OCI-LY7 (cell line): Measurements from ENCODE around the gene MARF1. TPM values are rescaled to one million over a fixed set of nuclear protein-coding genes. Genes with fewer than 3 reads are reported as not detected.
"Not testable (repeated sequence)": the region's sequence is repeated elsewhere in the genome, so short reads cannot be mapped to it uniquely, and the experiment has no call there.

ENCODE experiments used
- BruUV-seq: library from RNA; stranded (reverse); fragments of 400-500 nt; replicated peaks from 2 replicates; lab custom pipeline; 2021; lab: Mats Ljungman, UMichigan
- CTCF ChIA-PET: fragments of 300-600 bp; sonication (Branson Sonifier 250); formaldehyde crosslinking; loops from one replicate; lab custom pipeline; 2022; ENCODE audit warnings: antibody characterized with exemption; ENCODE audit not compliant: unreplicated experiment; lab: Charles Lee
- POLR2A ChIA-PET: fragments of 300-600 bp; sonication (Branson Sonifier 250); formaldehyde crosslinking; loops from one replicate; lab custom pipeline; 2022; ENCODE audit warnings: antibody characterized with exemption; lab: Charles Lee
- DNase-seq: peaks from one replicate; pipeline ENCODE4 v3.0.0-alpha.2; 2015; ENCODE audit warnings: low spot score
- H2AFZ ChIP-seq: fragments of 200-600 bp; sonication (generic), shearing (Covaris generic); 2 replicates; pipeline ENCODE4 v1.6.1; 2014; ENCODE audit warnings: mild to moderate bottlenecking, antibody characterized with exemption, low read length, moderate library complexity
- H3K27ac ChIP-seq: fragments of 200-600 bp; sonication (generic); 2 replicates; pipeline ENCODE4 v1.5.1; 2014; ENCODE audit warnings: mixed run types, low read depth, mild to moderate bottlenecking, moderate library complexity, low read length, inconsistent platforms; ENCODE audit not compliant: poor library complexity, severe bottlenecking
- H3K36me3 ChIP-seq: fragments of 200-600 bp; sonication (generic); 2 replicates; pipeline ENCODE4 v1.6.1; 2014; ENCODE audit warnings: mild to moderate bottlenecking, antibody characterized with exemption, low read length, moderate library complexity, mixed read lengths; ENCODE audit not compliant: insufficient read depth
- H3K4me1 ChIP-seq: fragments of 200-600 bp; sonication (generic); 2 replicates; pipeline ENCODE4 v1.5.1; 2014; ENCODE audit warnings: mild to moderate bottlenecking, low read length; ENCODE audit not compliant: insufficient read depth, poor library complexity, severe bottlenecking
- H3K4me2 ChIP-seq: fragments of 200-600 bp; sonication (generic); 2 replicates; pipeline ENCODE4 v1.6.1; 2014; ENCODE audit warnings: mild to moderate bottlenecking, low read length
- H3K4me3 ChIP-seq: fragments of 200-600 bp; sonication (generic); 2 replicates; pipeline ENCODE4 v1.5.1; 2014; ENCODE audit warnings: mild to moderate bottlenecking, low read depth, low read length; ENCODE audit not compliant: poor library complexity, severe bottlenecking
- H3K79me2 ChIP-seq: fragments of 200-600 bp; sonication (generic); 2 replicates; pipeline ENCODE4 v1.6.1; 2016; ENCODE audit warnings: low read depth, mild to moderate bottlenecking, low read length, moderate library complexity, mixed read lengths; ENCODE audit not compliant: insufficient read depth
- H3K9me2 ChIP-seq: fragments of 200-600 bp; sonication (generic); 2 replicates; pipeline ENCODE4 v1.6.1; 2016; ENCODE audit warnings: mild to moderate bottlenecking, low read length, mixed read lengths; ENCODE audit not compliant: insufficient read depth
- H3K9me3 ChIP-seq: fragments of 200-600 bp; sonication (generic); 2 replicates; pipeline ENCODE4 v1.6.1; 2014; ENCODE audit warnings: mild to moderate bottlenecking, mixed run types, low read length, mixed read lengths
- H4K20me1 ChIP-seq: fragments of 200-600 bp; sonication (generic); 2 replicates; pipeline ENCODE4 v1.6.1; 2014; ENCODE audit warnings: mild to moderate bottlenecking, antibody characterized with exemption, low read length, moderate library complexity, mixed read lengths; ENCODE audit not compliant: insufficient read depth
- EZH2phosphoT487 ChIP-seq: fragments of 200-600 bp; sonication (generic); IDR thresholded peaks from 2 replicates; pipeline ENCODE4 v1.6.1; 2018; ENCODE audit warnings: low read depth, borderline replicate concordance, mild to moderate bottlenecking, mixed run types, antibody characterized with exemption, low read length, moderate library complexity, mixed read lengths
- intact Hi-C: fragments of 100-400 bp; cut with micrococcal nuclease; formaldehyde crosslinking; loops from one replicate; pipeline ENCODE4 v1.10.0; 2022; ENCODE audit not compliant: unreplicated experiment
- total RNA-seq, 2 experiments: library from RNA; depleted of rRNA in 1 of 2; stranded (reverse); fragments of >200 nt in 1 of 2; shearing (Covaris generic) in 1 of 2; gene quantifications; 2 replicates each; pipeline ENCODE4 v1.2.3, GENCODE V29; 2014 to 2022
- TF ChIP-seq, protein P1 (sequence below): fragments of 200-600 bp; sonication (generic); conservative IDR thresholded peaks from 2 replicates; pipeline ENCODE4 v1.5.1; 2014; ENCODE audit warnings: mild to moderate bottlenecking, antibody characterized with exemption, low read length, moderate library complexity, mixed read lengths

MARF1 gene
- total RNA-seq, 2 experiments from 2014 or later = 20.6 to 71.1 TPM

DNA sequence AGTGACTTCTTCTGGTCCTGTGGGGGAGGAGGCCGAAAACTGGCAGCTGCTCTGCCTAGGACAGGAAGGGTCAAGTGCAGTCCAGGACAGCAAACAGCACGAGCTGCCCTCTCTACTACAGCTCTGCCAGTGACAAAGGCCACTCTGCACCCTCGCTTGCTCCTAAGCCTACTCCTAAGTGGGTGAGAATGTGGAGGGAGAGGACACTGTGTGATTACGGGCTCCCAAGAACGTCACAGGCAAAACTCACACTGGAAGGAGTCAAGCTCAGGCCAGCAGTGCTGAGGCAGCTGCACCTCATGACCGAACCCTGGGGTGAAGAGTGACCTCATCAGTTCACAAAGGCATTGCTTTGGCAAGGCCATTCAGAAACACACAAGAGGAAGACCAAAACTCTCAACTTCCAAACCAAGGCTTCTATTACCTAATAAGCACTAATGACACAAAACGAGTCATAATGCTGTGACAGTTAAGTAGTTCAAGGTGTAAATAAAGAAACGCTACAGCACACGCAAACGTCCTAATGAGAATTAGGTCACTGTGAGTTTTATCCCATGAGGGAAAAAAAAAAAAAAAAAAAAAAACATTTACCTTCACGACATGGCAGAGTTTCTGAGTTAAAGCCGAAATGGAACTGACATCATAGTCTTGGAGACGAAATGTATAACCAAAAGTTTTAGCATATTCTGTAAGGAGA lies 35.1 kb downstream of the MARF1 start:
- CTCF ChIA-PET = no interaction called here
- POLR2A ChIA-PET = no interaction called here
- Histone ChIP-seq H3K9me2 (no peaks in the 10 kb centered on the region), H3K4me1 (no peaks in the 10 kb centered on the region), H3K9me3 (no peaks in the 10 kb centered on the region), H3K36me3 (peaks cover 98% of the 10 kb centered on the region), H3K4me3 (no peak overlapping the region), H2AFZ (no peak overlapping the region), H4K20me1 (no peaks in the 10 kb centered on the region), H3K79me2 (no peaks in the 10 kb centered on the region), H3K27ac (no peak overlapping the region), H3K4me2 (no peak overlapping the region)
- no TSS peak for BruUV-seq
- no peak for DNase-seq
- TF ChIP-seq EZH2phosphoT487 = no peak
- TF ChIP-seq, protein P1, sequence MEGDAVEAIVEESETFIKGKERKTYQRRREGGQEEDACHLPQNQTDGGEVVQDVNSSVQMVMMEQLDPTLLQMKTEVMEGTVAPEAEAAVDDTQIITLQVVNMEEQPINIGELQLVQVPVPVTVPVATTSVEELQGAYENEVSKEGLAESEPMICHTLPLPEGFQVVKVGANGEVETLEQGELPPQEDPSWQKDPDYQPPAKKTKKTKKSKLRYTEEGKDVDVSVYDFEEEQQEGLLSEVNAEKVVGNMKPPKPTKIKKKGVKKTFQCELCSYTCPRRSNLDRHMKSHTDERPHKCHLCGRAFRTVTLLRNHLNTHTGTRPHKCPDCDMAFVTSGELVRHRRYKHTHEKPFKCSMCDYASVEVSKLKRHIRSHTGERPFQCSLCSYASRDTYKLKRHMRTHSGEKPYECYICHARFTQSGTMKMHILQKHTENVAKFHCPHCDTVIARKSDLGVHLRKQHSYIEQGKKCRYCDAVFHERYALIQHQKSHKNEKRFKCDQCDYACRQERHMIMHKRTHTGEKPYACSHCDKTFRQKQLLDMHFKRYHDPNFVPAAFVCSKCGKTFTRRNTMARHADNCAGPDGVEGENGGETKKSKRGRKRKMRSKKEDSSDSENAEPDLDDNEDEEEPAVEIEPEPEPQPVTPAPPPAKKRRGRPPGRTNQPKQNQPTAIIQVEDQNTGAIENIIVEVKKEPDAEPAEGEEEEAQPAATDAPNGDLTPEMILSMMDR = no peak
- intact Hi-C loops = no loop called here

DNA sequence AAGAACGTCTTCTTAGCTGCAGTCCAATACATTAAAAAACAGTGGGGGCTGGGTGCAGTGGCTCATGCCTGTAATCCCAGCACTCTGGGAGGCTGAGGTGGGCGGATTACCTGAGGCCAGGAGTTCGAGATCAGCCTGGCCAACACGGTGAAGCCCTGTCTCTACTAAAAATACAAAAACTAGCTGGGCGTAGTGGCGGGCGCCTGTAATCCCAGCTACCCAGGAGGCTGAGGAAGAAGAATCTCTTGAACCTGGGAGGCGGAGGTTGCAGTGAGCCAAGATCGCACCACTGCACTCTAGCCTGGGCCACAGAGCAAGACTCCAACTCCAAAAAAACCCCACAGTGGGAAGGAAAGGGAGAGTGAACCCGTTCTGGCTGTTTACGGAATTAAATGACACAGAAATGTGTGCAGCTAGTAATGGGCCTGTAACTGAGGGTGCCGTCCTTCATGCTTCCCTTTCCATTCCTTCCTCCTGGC lies 35.7 kb downstream of the MARF1 start:
- H2AFZ ChIP-seq, H3K9me3 ChIP-seq, H3K9me2 ChIP-seq, DNase-seq, H3K27ac ChIP-seq, H3K4me1 ChIP-seq, H4K20me1 ChIP-seq, intact Hi-C loops, CTCF ChIA-PET, BruUV-seq, H3K79me2 ChIP-seq, H3K4me2 ChIP-seq, POLR2A ChIA-PET, H3K4me3 ChIP-seq: not testable (repeated sequence)
- H3K36me3 ChIP-seq = peaks cover 98% of the 10 kb centered on the region

DNA sequence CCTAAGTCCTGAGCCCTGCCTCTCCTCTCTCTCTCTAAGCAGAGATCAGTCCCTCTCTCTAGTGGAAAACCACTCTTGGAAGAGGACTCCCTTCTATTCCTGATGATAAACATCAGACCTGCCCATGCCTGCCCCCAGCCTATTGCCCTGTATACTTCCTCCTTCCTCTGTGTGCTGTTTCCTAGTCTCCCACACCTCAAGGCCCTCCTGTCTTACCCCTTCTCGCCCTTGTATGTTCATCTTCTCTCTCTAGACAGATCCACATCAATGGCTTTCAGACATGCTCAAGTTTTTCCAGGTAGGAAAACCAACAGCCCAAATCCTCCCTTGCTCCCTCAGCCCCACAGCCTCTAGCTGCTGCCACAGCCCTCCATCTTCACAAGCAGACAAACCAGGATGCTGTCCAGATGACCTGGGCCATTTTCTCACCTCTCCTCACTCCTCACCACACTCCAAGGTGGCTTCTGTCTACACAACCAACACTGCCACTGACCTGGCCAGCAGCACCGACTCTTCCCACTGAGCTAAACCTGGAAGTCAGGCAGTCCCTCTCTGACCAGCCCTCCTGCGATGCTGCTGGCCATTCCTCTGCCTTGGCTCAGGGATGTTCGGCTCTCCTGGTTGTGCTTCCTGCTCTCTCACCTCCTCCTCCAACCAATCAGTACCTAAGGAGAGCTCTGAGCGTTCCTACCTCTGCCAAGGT lies 36.3 kb downstream of the MARF1 start:
- H3K27ac ChIP-seq = no peak overlapping the region
- H3K36me3 ChIP-seq = peaks cover 98% of the 10 kb centered on the region
- no peaks in the 10 kb centered on the region for H3K9me3 ChIP-seq
- POLR2A ChIA-PET = no interaction called here
- CTCF ChIA-PET = no interaction called here
- H3K4me3 ChIP-seq = no peak overlapping the region
- no peaks in the 10 kb centered on the region for H3K4me1 ChIP-seq
- no peak overlapping the region for H2AFZ ChIP-seq
- TF ChIP-seq, protein P1 = no peak
- TF ChIP-seq EZH2phosphoT487 = no peak
- H3K79me2 ChIP-seq = no peaks in the 10 kb centered on the region
- H3K4me2 ChIP-seq = no peak overlapping the region
- intact Hi-C loops = no loop called here
- no peaks in the 10 kb centered on the region for H3K9me2 ChIP-seq
- DNase-seq = no peak
- no peaks in the 10 kb centered on the region for H4K20me1 ChIP-seq
- no TSS peak for BruUV-seq
